HepG2 (cell line): ENCODE data around the gene CCDC73. TPM values are rescaled to one million over a fixed set of nuclear protein-coding genes. Genes with fewer than 3 reads are reported as not detected.

Experiments
- ATAC-seq: fragments of 200-7000 bp; cut with Tn5 transposase; 3 replicates; pipeline ENCODE4 v1.9.1; 2020; ENCODE audit warnings: mild to moderate bottlenecking, moderate library complexity
- BruUV-seq: library from RNA; stranded (reverse); fragments of 400-500 nt; replicated peaks from 2 replicates; lab custom pipeline; 2021; lab: Mats Ljungman, UMichigan
- CTCF ChIA-PET: fragments of 300-600 bp; formaldehyde crosslinking; extraction: SDS; loops from one replicate; lab custom pipeline; 2021; ENCODE audit warnings: low total read pairs, inconsistent platforms, low intra/inter-chr PET ratio; lab: Yijun Ruan, JAX
- POLR2A ChIA-PET: fragments of 350-600 bp; sonication (Branson Sonifier 250); formaldehyde crosslinking; loops from one replicate; lab custom pipeline; 2020; ENCODE audit warnings: antibody characterized with exemption, inconsistent platforms; lab: Yijun Ruan, JAX
- DNase-seq: peaks from one replicate; pipeline ENCODE4 v3.0.0-alpha.2; 2015; ENCODE audit warnings: low spot score
- FAIRE-seq: peaks from 3 replicates; lab custom pipeline; 2011; peaks lifted over from hg19 to GRCh38; lab: Jason Lieb, UNC
- H2AFZ ChIP-seq: one replicate; pipeline ENCODE4 v1.6.1; 2011; ENCODE audit warnings: low read length, inconsistent platforms
- H3K27ac ChIP-seq: fragments of 300-600 bp; 3 replicates; pipeline ENCODE4 v1.8.0; 2011; ENCODE audit warnings: mixed run types, mild to moderate bottlenecking, mixed read lengths, low read length, inconsistent platforms; ENCODE audit not compliant: insufficient read depth; ENCODE audit errors: extremely low read length
- H3K27me3 ChIP-seq, 2 experiments: fragments of 200-600 bp in 1 of 2; 2 replicates in 1 of 2; 3 replicates in 1 of 2; pipeline versions ENCODE4 v1.6.0 to v1.8.0; 2011; ENCODE audit warnings: low read length in 2 of 2, mild to moderate bottlenecking in 2 of 2, moderate library complexity in 2 of 2, inconsistent platforms in 1 of 2; ENCODE audit not compliant: insufficient read depth in 2 of 2, control insufficient read depth in 1 of 2
- H3K36me3 ChIP-seq, 2 experiments: fragments of 200-600 bp in 1 of 2; replicated peaks in 1 of 2; 2 replicates in 1 of 2; 3 replicates in 1 of 2; pipeline versions ENCODE4 v1.5.1 to v1.8.0; 2011; ENCODE audit warnings: low read length in 2 of 2, inconsistent platforms in 1 of 2; ENCODE audit not compliant: insufficient read depth in 2 of 2, control insufficient read depth in 1 of 2
- H3K4me1 ChIP-seq: 2 replicates; pipeline ENCODE4 v1.5.1; 2012; ENCODE audit warnings: low read length, inconsistent platforms; ENCODE audit not compliant: insufficient read depth
- H3K4me2 ChIP-seq: 2 replicates; pipeline ENCODE4 v1.6.0; 2011; ENCODE audit warnings: low read depth, low read length, inconsistent platforms
- H3K4me3 ChIP-seq, 3 experiments: fragments of 200-600 bp in 1 of 3; sonication (generic), shearing (Covaris generic) in 1 of 3; replicated peaks in 1 of 3; 2 replicates each; pipeline ENCODE4 v1.5.1; 2011 to 2016; ENCODE audit warnings: low read length in 3 of 3, inconsistent platforms in 2 of 3, low read depth in 2 of 3, mild to moderate bottlenecking in 2 of 3, control low read depth in 1 of 3, mixed read lengths in 1 of 3; ENCODE audit not compliant: insufficient read depth in 1 of 3
- H3K79me2 ChIP-seq: one replicate; pipeline ENCODE4 v1.6.1; 2011; ENCODE audit warnings: low read length, inconsistent platforms; ENCODE audit not compliant: insufficient read depth
- H3K9ac ChIP-seq: 2 replicates; pipeline ENCODE4 v1.6.0; 2011; ENCODE audit warnings: mild to moderate bottlenecking, low read depth, low read length, inconsistent platforms; ENCODE audit not compliant: insufficient read depth
- H3K9me3 ChIP-seq: 2 replicates; pipeline ENCODE4 v1.5.1; 2012; ENCODE audit warnings: mild to moderate bottlenecking, low read length
- H4K20me1 ChIP-seq: 2 replicates; pipeline ENCODE4 v1.6.0; 2011; ENCODE audit warnings: inconsistent platforms, mild to moderate bottlenecking, low read length, moderate library complexity; ENCODE audit not compliant: insufficient read depth
- FOXK1 ChIP-seq: sonication (generic); formaldehyde crosslinking; IDR thresholded peaks from 2 replicates; pipeline ENCODE4 v1.4.0; 2020; ENCODE audit warnings: low read depth, missing genetic modification reagents, borderline replicate concordance
- FOXO1 ChIP-seq: sonication (generic); formaldehyde crosslinking; IDR thresholded peaks from 2 replicates; pipeline ENCODE4 v1.4.0; 2020; ENCODE audit warnings: missing genetic modification reagents
- HMGA1 ChIP-seq: sonication (generic); formaldehyde crosslinking; conservative IDR thresholded peaks from 2 replicates; pipeline ENCODE4 v1.4.0; 2020; ENCODE audit warnings: missing genetic modification reagents
- ISL2 ChIP-seq: sonication (generic); formaldehyde crosslinking; IDR thresholded peaks from 2 replicates; pipeline ENCODE4 v1.5.0; 2020; ENCODE audit warnings: missing genetic modification reagents
- KLF16 ChIP-seq, 2 experiments: sonication (generic) in 1 of 2; formaldehyde crosslinking in 1 of 2; IDR thresholded peaks; 2 replicates each; pipeline versions ENCODE4 v1.6.1 to v1.8.0; 2016 to 2023; ENCODE audit warnings: missing genetic modification reagents in 2 of 2, missing compliant biosample characterization in 1 of 2
- MXD1 ChIP-seq: sonication (generic); formaldehyde crosslinking; IDR thresholded peaks from 2 replicates; pipeline ENCODE4 v1.4.0; 2020; ENCODE audit warnings: mild to moderate bottlenecking, missing genetic modification reagents
- RCOR2 ChIP-seq: IDR thresholded peaks from 2 replicates; pipeline ENCODE4 v1.6.1; 2016; ENCODE audit warnings: missing biosample characterization, missing genetic modification reagents
- SETDB1 ChIP-seq: sonication (generic); formaldehyde crosslinking; IDR thresholded peaks from 2 replicates; pipeline ENCODE4 v1.5.1; 2020; ENCODE audit warnings: missing genetic modification reagents, mild to moderate bottlenecking, borderline replicate concordance
- SOX13 ChIP-seq, 3 experiments: fragments of 450-650 bp in 1 of 3; sonication (generic) in 1 of 3; formaldehyde crosslinking in 1 of 3; IDR thresholded peaks in 2 of 3; conservative IDR thresholded peaks in 1 of 3; 2 replicates each; pipeline versions ENCODE4 v1.5.0 to v1.6.1; 2016 to 2020; ENCODE audit warnings: antibody characterized with exemption in 1 of 3, mild to moderate bottlenecking in 1 of 3, missing compliant biosample characterization in 1 of 3, missing genetic modification reagents in 1 of 3, moderate library complexity in 1 of 3
- TP53 ChIP-seq: sonication (generic); formaldehyde crosslinking; conservative IDR thresholded peaks from 2 replicates; pipeline ENCODE4 v1.4.0; 2020; ENCODE audit warnings: missing genetic modification reagents
- YEATS4 ChIP-seq: sonication (generic); formaldehyde crosslinking; IDR thresholded peaks from 2 replicates; pipeline ENCODE4 v1.4.0; 2020; ENCODE audit warnings: missing genetic modification reagents, borderline replicate concordance
- ZBTB7A ChIP-seq: sonication (generic); formaldehyde crosslinking; IDR thresholded peaks from 2 replicates; pipeline ENCODE4 v1.8.0; 2022; ENCODE audit warnings: mild to moderate bottlenecking, missing genetic modification reagents
- ZNF513 ChIP-seq: sonication (generic); formaldehyde crosslinking; conservative IDR thresholded peaks from 2 replicates; pipeline ENCODE4 v1.5.0; 2020; ENCODE audit warnings: missing genetic modification reagents
- ZNF766 ChIP-seq: sonication (generic); formaldehyde crosslinking; IDR thresholded peaks from 2 replicates; pipeline ENCODE4 v1.5.0; 2020; ENCODE audit warnings: missing genetic modification reagents, borderline replicate concordance
- WGBS: methylation state at CpG from one replicate; pipeline ENCODE4 v1.1.6; 2017; ENCODE audit warnings: low lambda C conversion rate; 5-methylcytosine and 5-hydroxymethylcytosine counted together
- in situ Hi-C: cut with HindIII; loops from 2 replicates; pipeline ENCODE4 v1.10.0; 2017; ENCODE audit warnings: low pct_unique_long_range_greater_than_20kb; ENCODE audit not compliant: extremely low pct_ligation_motif_present
- intact Hi-C: fragments of 100-400 bp; cut with micrococcal nuclease; formaldehyde crosslinking; loops from one replicate; pipeline ENCODE4 v1.10.0; 2022; ENCODE audit not compliant: unreplicated experiment
- polyA plus RNA-seq, 8 experiments: library from polyadenylated mRNA; depleted of rRNA in 3 of 8; stranded (reverse) in 7 of 8; unstranded in 1 of 8; fragments of >200 nt; fragmentation: Illumina TruSeq in 4 of 8; extraction: Trizol in 4 of 8; gene quantifications; 2 replicates each; pipeline versions ENCODE4 v1.2.1 to v1.2.3, GENCODE V29; 2011 to 2016; ENCODE audit warnings: low read depth in 4 of 8, missing spikeins in 1 of 8, mixed read lengths in 1 of 8; ENCODE audit not compliant: insufficient read depth in 1 of 8
- total RNA-seq, 5 experiments: library from RNA; depleted of rRNA; stranded (reverse); fragments of >200 nt; fragmentation: Illumina TruSeq; extraction: Trizol; gene quantifications; 2 replicates each; pipeline ENCODE4 v1.2.3, GENCODE V29; 2016; ENCODE audit warnings: low read depth in 1 of 5
- TF ChIP-seq, protein P1 (sequence below): sonication (generic); formaldehyde crosslinking; IDR thresholded peaks from 2 replicates; pipeline ENCODE4 v1.9.0; 2022; ENCODE audit warnings: missing genetic modification reagents, mild to moderate bottlenecking, borderline replicate concordance
- TF ChIP-seq, protein P2 (sequence below): sonication (generic); formaldehyde crosslinking; IDR thresholded peaks from 2 replicates; pipeline ENCODE4 v1.5.1; 2020; ENCODE audit warnings: missing genetic modification reagents, mild to moderate bottlenecking, borderline replicate concordance
- TF ChIP-seq, protein P3 (sequence below): IDR thresholded peaks from 2 replicates; pipeline ENCODE4 v1.6.1; 2012; ENCODE audit warnings: low read depth, low read length, improper control_type of control experiment

Gene CCDC73
- total and polyA plus RNA-seq, 2 of the 13 experiments (the other 11 are each of a cell fraction or from before 2014, with no cell fraction given) = 0.01 to 0.11 TPM

DNA sequence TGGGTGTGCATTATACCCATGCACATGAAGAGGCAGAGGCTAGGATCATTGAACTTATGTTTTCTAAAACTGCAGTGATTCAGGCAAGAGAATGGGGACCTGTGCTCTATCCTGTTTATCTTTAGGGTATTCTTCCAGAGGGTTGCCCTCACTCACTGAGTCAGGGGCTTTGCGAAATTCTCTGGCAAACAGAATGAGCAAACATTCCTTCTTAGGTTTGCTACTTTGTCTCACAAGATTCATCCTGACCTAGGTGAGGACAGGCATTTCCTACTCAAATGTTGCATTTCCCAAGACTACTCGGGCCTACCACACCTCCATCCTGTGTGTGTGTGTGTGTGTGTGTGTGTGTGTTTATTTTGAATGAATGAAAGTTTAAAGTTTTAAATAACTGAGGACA, 213.5 kb downstream of the CCDC73 start:
- intact Hi-C loops (loop anchor here (5.0 kb wide), 1 partner anchor 134 kb away; no protein-coding TSS in a partner anchor), in situ Hi-C loops (no loop called here)
- H3K27me3 ChIP-seq = no peaks in the 10 kb centered on the region; a peak in 1 of 5 replicates
- POLR2A ChIA-PET = no interaction called here
- peak; percentile 35 for DNase-seq
- peak overlapping the region; percentile 72 for H3K4me2 ChIP-seq
- H3K9me3 ChIP-seq = no peaks in the 10 kb centered on the region
- H3K9ac ChIP-seq = no peak overlapping the region
- H4K20me1 ChIP-seq = peaks cover 12% of the 10 kb centered on the region
- H3K4me1 ChIP-seq = peaks cover 34% of the 10 kb centered on the region
- H3K79me2 ChIP-seq = peaks cover 20% of the 10 kb centered on the region
- 6% methylated on average over 2 of the region's 2 CpGs for WGBS
- no TSS peak for BruUV-seq
- no peaks in the 10 kb centered on the region; a peak in 1 of 5 replicates for H3K36me3 ChIP-seq
- CTCF ChIA-PET = no interaction called here
- no peak for FAIRE-seq
- peak overlapping the region in 1 of 3 experiments; percentile 34; a peak in 1 of 6 replicates for H3K4me3 ChIP-seq
- H3K27ac ChIP-seq = no peak overlapping the region
- peak overlapping the region; percentile 46 for H2AFZ ChIP-seq
- ATAC-seq = no peak
- TF ChIP-seq TP53 (no peak), MXD1 (CRISPR knock-in tag) (no peak), RCOR2 (CRISPR knock-in tag) (no peak), ISL2 (no peak), YEATS4 (CRISPR knock-in tag) (no peak), FOXK1 (CRISPR knock-in tag) (peak; percentile 31; the same call in 1 of the 2 replicates), KLF16 (CRISPR knock-in tag; IDR thresholded peaks at IDR 0.05) (peak in 1 of 2 experiments; percentile 63; a peak in 1 of 4 replicates), ZNF513 (no peak), ZBTB7A (no peak), SETDB1 (no peak), FOXO1 (CRISPR knock-in tag) (no peak; the same call in 1 of the 2 replicates), SOX13 (IDR thresholded peaks at IDR 0.05) (no peak), SOX13 (CRISPR knock-in tag; conservative IDR thresholded peaks at IDR 0.05 in 1 of 2, IDR thresholded peaks at IDR 0.05 in 1 of 2) (peak in 1 of 2 experiments; percentile 48; a peak in 2 of 4 replicates), ZNF766 (CRISPR knock-in tag) (no peak), HMGA1 (CRISPR knock-in tag) (no peak)
- TF ChIP-seq, protein P1, sequence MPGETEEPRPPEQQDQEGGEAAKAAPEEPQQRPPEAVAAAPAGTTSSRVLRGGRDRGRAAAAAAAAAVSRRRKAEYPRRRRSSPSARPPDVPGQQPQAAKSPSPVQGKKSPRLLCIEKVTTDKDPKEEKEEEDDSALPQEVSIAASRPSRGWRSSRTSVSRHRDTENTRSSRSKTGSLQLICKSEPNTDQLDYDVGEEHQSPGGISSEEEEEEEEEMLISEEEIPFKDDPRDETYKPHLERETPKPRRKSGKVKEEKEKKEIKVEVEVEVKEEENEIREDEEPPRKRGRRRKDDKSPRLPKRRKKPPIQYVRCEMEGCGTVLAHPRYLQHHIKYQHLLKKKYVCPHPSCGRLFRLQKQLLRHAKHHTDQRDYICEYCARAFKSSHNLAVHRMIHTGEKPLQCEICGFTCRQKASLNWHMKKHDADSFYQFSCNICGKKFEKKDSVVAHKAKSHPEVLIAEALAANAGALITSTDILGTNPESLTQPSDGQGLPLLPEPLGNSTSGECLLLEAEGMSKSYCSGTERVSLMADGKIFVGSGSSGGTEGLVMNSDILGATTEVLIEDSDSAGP (CRISPR knock-in tag) = no peak
- TF ChIP-seq, protein P2, sequence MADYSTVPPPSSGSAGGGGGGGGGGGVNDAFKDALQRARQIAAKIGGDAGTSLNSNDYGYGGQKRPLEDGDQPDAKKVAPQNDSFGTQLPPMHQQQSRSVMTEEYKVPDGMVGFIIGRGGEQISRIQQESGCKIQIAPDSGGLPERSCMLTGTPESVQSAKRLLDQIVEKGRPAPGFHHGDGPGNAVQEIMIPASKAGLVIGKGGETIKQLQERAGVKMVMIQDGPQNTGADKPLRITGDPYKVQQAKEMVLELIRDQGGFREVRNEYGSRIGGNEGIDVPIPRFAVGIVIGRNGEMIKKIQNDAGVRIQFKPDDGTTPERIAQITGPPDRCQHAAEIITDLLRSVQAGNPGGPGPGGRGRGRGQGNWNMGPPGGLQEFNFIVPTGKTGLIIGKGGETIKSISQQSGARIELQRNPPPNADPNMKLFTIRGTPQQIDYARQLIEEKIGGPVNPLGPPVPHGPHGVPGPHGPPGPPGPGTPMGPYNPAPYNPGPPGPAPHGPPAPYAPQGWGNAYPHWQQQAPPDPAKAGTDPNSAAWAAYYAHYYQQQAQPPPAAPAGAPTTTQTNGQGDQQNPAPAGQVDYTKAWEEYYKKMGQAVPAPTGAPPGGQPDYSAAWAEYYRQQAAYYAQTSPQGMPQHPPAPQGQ (CRISPR knock-in tag) = no peak
- TF ChIP-seq, protein P3, sequence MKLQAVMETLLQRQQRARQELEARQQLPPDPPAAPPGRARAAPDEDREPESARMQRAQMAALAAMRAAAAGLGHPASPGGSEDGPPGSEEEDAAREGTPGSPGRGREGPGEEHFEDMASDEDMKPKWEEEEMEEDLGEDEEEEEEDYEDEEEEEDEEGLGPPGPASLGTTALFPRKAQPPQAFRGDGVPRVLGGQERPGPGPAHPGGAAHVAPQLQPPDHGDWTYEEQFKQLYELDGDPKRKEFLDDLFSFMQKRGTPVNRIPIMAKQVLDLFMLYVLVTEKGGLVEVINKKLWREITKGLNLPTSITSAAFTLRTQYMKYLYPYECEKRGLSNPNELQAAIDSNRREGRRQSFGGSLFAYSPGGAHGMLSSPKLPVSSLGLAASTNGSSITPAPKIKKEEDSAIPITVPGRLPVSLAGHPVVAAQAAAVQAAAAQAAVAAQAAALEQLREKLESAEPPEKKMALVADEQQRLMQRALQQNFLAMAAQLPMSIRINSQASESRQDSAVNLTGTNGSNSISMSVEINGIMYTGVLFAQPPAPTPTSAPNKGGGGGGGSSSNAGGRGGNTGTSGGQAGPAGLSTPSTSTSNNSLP = no peak
